SK-N-MC (cell line): ENCODE results near the gene GRM7.

Source experiments
- DNase-seq: peaks from one replicate; pipeline ENCODE4 v3.0.0-alpha.2; 2011; ENCODE audit warnings: low read depth, low spot score
- H3K27ac ChIP-seq: fragments of 200-600 bp; sonication (generic); 2 replicates; pipeline ENCODE4 v1.5.1; 2016; ENCODE audit warnings: mixed run types
- H3K36me3 ChIP-seq: fragments of 200-600 bp; sonication (generic); 2 replicates; pipeline ENCODE4 v1.6.1; 2017; ENCODE audit warnings: antibody characterized with exemption, low read length, mixed read lengths; ENCODE audit not compliant: insufficient read depth
- H3K4me3 ChIP-seq: fragments of 200-600 bp; sonication (generic); 2 replicates; pipeline ENCODE4 v1.5.1; 2016
- H3K9ac ChIP-seq: fragments of 200-600 bp; sonication (generic); 2 replicates; pipeline ENCODE4 v1.8.0; 2017; ENCODE audit warnings: mixed run types, mixed read lengths; ENCODE audit not compliant: insufficient read length
- H3K9me3 ChIP-seq: fragments of 200-600 bp; sonication (generic); 2 replicates; pipeline ENCODE4 v1.6.1; 2017; ENCODE audit warnings: low read depth, mild to moderate bottlenecking, antibody characterized with exemption, low read length, moderate library complexity, mixed read lengths
- EZH2 ChIP-seq: fragments of 200-600 bp; sonication (generic); IDR thresholded peaks from one replicate; pipeline ENCODE4 v1.6.1; 2017; ENCODE audit warnings: antibody characterized with exemption
- FOXP2 ChIP-seq: optimal IDR thresholded peaks from 2 replicates; pipeline ENCODE3; 2011; ENCODE audit warnings: mild to moderate bottlenecking, moderate library complexity; ENCODE audit not compliant: insufficient read depth; ENCODE audit errors: extremely low read length, control extremely low read depth
- POLR2AphosphoS5 ChIP-seq: IDR thresholded peaks from 2 replicates; pipeline ENCODE4 v1.6.1; 2012; ENCODE audit warnings: mild to moderate bottlenecking, low read depth, low read length, borderline replicate concordance

Gene GRM7

DNA sequence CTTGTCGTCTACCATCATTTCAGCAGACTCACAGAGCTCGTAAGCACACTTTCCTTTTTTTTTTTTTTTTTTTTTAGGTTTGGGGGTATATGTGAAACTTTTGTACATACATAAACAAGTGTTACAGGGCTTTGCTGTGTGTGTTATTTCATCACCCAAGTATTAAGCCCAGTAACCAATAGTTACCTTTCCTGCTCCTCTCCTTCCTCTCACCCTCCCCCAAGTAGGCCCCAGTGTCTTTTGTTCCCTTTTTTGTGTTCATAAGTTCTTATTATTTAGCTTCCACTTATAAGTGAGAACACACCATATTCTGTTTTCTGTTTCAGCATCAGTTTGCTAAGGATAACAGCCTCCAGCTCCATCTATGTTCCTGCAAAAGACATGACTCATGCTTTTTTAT, 746.8 kb downstream of the GRM7 start:
- Histone ChIP-seq H3K4me3 (no peak overlapping the region), H3K27ac (no peak overlapping the region), H3K36me3 (no peaks in the 10 kb centered on the region), H3K9me3 (no peaks in the 10 kb centered on the region), H3K9ac (no peak overlapping the region)
- no peak for DNase-seq
- no peak for TF ChIP-seq FOXP2
- TF ChIP-seq POLR2AphosphoS5 = no peak
- no peak for TF ChIP-seq EZH2

DNA sequence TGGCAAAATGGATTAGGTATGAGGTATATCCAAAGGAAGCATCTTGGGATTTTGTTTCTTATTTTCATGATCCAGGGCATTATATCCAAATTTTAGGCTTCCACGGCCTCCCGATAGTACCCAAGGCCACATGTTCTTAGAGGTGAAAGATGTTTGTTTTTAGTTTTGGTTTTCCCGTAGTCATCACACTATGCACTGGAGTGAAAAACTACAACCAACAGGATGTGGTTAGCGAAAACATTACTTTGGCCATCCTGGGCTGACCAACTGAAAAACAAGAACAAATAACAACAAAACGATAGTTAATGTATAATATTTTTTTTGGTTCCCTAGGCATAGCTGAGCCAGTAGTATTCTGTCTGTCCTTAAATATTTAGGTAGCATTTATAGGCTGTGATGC, 749.7 kb downstream of the GRM7 start:
- H3K9ac ChIP-seq = no peak overlapping the region
- H3K4me3 ChIP-seq = no peak overlapping the region
- no peaks in the 10 kb centered on the region for H3K9me3 ChIP-seq
- no peak for TF ChIP-seq POLR2AphosphoS5
- TF ChIP-seq EZH2 = no peak
- no peak for TF ChIP-seq FOXP2
- no peak overlapping the region for H3K27ac ChIP-seq
- no peaks in the 10 kb centered on the region for H3K36me3 ChIP-seq
- no peak for DNase-seq

DNA sequence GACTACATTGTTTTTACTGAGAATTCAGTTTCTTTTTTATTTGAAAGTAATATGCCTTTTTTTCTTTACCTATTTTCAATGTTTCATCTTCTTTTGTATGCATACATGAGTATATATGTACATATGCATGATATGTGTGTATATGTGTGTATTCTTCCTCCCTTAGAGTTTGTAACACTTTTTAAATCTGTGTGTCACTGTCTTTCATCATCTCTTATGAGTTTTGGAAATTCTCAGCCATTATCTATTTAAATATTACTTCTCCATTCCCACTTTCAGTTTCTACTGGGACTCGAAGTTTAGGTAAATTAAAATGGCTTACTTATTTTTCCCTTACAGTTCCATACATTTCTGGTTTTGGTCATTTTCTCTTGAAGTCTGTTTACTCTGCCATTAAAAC, 754.1 kb downstream of the GRM7 start:
- Histone ChIP-seq H3K4me3 (no peak overlapping the region), H3K9me3 (no peaks in the 10 kb centered on the region), H3K9ac (no peak overlapping the region), H3K27ac (no peak overlapping the region), H3K36me3 (no peaks in the 10 kb centered on the region)
- TF ChIP-seq POLR2AphosphoS5 (no peak), EZH2 (no peak), FOXP2 (no peak)
- no peak for DNase-seq

DNA sequence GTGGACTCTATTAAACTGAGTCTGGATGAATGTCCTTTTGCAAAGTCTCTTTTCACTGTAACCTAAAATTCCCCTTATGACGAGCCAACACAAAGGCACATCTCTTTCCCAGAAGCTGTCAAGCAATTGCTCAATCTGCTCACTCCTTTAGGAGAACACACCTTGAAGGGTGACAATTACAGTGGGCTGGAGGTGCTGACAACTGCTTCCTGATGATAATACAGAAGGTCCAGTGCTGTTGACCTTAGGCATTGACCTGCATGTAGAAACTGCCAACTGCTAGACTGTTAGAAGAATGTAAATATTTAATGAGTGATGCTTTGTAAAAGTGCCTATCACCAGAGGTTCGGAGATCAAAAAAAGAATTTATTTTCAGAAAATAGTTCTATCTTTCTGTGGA, 757.7 kb downstream of the GRM7 start:
- Histone ChIP-seq H3K27ac (no peak overlapping the region), H3K9ac (no peak overlapping the region)
- TF ChIP-seq FOXP2 = no peak
- no peak for TF ChIP-seq EZH2
- no peak for TF ChIP-seq POLR2AphosphoS5

DNA sequence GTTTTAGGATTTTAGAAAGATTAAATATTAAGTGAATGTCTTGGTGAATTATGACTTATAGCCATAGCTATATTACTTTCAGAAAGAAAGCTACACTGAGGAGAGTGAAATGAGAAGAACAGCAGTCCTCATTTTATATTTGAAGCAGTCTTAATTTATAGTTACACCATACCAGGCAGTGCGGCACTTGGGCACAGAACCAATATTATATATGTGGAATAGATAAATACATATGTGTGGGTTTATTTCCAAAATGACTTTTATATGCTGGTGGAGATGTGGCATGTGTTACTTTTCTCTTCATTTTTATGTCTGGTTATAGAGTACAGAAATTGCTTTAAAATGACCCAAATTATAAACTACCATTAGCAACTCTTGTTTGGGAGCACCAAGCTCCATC, 759.5 kb downstream of the GRM7 start:
- no peak for TF ChIP-seq EZH2
- TF ChIP-seq FOXP2 = no peak
- TF ChIP-seq POLR2AphosphoS5 = no peak
- no peak overlapping the region for H3K9ac ChIP-seq
- no peak for DNase-seq

More for the DNA sequence above, 757.7 kb downstream of the GRM7 start:
- Histone ChIP-seq H3K4me3 (no peak overlapping the region), H3K9me3 (no peaks in the 10 kb centered on the region), H3K36me3 (no peaks in the 10 kb centered on the region)
- no peak for DNase-seq

DNA sequence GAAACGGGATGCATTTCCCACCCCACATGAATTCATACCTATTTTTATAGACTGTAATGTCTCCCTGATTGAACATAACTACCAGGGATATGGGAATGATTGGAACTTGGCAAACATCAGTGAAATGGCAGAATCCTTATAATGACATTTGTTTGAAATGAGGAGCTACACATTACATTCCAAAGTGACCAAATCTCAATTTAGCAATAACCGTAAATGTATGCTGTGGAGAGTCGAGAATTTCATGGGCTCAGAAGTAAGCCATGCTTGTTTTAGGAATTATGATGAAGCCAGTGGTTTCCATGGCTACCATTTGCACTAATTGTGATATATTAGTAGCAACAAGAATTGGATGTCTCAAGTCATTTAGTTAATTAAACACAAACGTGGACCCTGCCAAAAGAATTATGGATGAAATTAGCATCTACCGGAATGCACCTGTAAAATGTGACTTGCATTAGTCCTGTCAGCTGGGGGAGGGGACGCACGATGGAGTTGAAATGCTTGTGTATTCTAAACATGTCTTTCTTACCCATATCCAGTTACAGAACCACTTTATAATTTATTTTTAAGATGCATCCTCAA, 760.2 kb downstream of the GRM7 start:
- DNase-seq = no peak
- H3K9me3 ChIP-seq = no peaks in the 10 kb centered on the region
- no peaks in the 10 kb centered on the region for H3K36me3 ChIP-seq
- H3K27ac ChIP-seq = no peak overlapping the region
- no peak for TF ChIP-seq FOXP2
- TF ChIP-seq EZH2 = no peak
- TF ChIP-seq POLR2AphosphoS5 = no peak
- H3K4me3 ChIP-seq = no peak overlapping the region
- H3K9ac ChIP-seq = no peak overlapping the region

More for the DNA sequence above, 759.5 kb downstream of the GRM7 start:
- Histone ChIP-seq H3K4me3 (no peak overlapping the region), H3K9me3 (no peaks in the 10 kb centered on the region), H3K36me3 (no peaks in the 10 kb centered on the region), H3K27ac (no peak overlapping the region)

DNA sequence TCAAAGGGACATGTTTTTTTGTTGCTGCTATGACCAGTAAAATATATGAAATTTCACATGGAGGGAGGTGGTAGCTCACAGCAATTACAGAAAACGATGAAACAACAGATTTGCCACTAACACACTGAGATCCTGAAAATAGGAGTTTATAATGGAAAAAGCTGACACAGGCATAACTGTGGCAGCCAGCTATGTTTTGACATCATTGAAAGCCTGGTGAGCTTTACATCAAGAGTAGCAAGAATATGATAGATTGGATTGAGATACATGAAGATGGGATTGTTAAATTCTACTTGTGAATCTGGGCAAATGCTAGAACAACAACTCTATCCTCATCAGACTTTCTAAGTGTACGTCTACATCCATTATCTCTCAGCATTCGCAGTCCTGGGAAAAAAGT, 760.7 kb downstream of the GRM7 start:
- no peak for DNase-seq
- no peak overlapping the region for H3K27ac ChIP-seq
- H3K36me3 ChIP-seq = no peaks in the 10 kb centered on the region
- H3K4me3 ChIP-seq = no peak overlapping the region
- TF ChIP-seq EZH2 (no peak), POLR2AphosphoS5 (no peak), FOXP2 (no peak)
- H3K9ac ChIP-seq = no peak overlapping the region
- no peaks in the 10 kb centered on the region for H3K9me3 ChIP-seq

DNA sequence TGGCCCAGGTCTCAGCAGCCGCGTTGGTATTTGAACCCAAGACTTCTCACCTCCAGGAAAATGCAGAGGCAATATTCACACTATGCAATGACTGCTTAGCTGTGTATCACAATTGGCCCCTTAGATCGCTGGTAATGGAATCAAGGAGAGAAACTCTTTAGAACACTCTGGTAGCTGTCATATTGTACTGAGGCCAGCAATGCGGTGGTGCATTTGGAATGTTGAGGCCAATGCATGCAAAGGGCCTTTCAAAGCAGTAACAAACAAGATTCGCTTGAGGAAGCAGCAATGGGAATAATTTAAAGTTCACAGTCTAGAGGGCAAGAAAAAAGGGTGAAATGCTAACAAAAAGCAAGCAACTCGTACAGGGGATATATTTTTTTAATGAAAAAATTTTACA, 764.1 kb downstream of the GRM7 start:
- H3K4me3 ChIP-seq = no peak overlapping the region
- TF ChIP-seq POLR2AphosphoS5 = no peak

DNA sequence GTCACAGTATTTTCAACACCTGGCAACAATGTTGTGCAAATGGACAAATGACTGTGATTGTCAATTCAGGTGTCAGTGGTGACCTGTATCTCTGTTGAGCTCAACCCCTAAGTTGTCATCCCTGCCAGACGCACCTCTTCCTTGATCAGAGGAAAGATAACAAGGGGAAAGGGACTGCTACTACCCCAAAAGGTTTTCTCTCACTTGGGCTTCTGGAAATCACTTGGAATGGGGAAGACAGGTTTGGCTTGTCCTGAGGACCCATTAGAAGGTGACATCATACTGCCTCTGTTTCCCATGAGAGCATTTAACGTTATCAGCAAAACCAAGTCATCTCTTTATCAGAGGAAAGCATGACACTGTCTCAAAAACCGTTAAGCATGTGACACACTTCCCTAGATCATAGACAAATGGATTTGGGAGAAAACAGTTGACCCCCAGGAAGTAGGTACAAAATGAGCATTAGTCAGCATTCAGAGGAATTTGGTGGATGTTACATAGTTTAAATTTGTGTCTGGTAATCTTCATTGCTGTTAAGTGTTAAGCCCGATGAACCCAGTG, 769.5 kb downstream of the GRM7 start:
- Histone ChIP-seq H3K9ac (no peak overlapping the region), H3K36me3 (no peaks in the 10 kb centered on the region), H3K27ac (no peak overlapping the region), H3K4me3 (no peak overlapping the region), H3K9me3 (no peaks in the 10 kb centered on the region)
- TF ChIP-seq POLR2AphosphoS5 = no peak
- no peak for TF ChIP-seq EZH2
- TF ChIP-seq FOXP2 = no peak
- DNase-seq = no peak

More for the DNA sequence above, 764.1 kb downstream of the GRM7 start:
- no peaks in the 10 kb centered on the region for H3K9me3 ChIP-seq
- H3K27ac ChIP-seq = no peak overlapping the region
- no peaks in the 10 kb centered on the region for H3K36me3 ChIP-seq
- no peak overlapping the region for H3K9ac ChIP-seq
- DNase-seq = no peak

DNA sequence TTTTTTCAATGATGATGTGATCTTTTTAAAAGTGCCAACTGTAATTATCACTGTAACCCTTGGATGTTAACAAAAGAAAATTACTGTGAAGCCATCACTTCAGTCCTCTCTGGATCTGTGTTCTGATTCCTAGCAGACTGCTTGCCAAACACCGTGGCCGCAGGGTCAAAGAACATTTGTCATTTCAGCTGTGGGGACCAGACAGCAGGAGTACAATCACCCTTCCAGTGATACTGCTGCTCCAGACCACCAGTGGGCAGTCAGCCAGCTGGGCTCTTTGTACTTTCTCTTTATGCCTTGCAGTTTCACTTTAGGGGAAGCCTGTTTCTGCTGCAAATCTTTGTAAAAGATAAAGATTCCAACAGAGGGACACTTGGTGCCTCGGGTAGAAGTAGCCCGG, 770.0 kb downstream of the GRM7 start:
- Histone ChIP-seq H3K36me3 (no peaks in the 10 kb centered on the region), H3K9me3 (no peaks in the 10 kb centered on the region), H3K9ac (no peak overlapping the region), H3K4me3 (no peak overlapping the region), H3K27ac (no peak overlapping the region)
- DNase-seq = no peak
- TF ChIP-seq POLR2AphosphoS5 = no peak
- no peak for TF ChIP-seq EZH2
- no peak for TF ChIP-seq FOXP2
